Chondrocyte (in vitro differentiated cells): ENCODE measurements around the gene VRK3. TPM values are rescaled to one million over a fixed set of nuclear protein-coding genes. Genes with fewer than 3 reads are reported as not detected.
A peak's percentile ranks its signal among the peaks of the same experiment; 100 is the strongest.

Experiments
- DNase-seq: peaks from one replicate; pipeline ENCODE4 v3.0.0; 2021; ENCODE audit warnings: mixed read lengths, low spot score
- H3K27ac Mint-ChIP-seq: one replicate; pipeline ENCODE4 v1.8.0; 2021; ENCODE audit warnings: mild to moderate bottlenecking, moderate library complexity, mixed read lengths; ENCODE audit not compliant: unreplicated experiment
- H3K27me3 Mint-ChIP-seq: 2 replicates; pipeline ENCODE4 v1.8.0; 2021; ENCODE audit warnings: low read depth, mixed read lengths
- H3K36me3 Mint-ChIP-seq: 2 replicates; pipeline ENCODE4 v1.8.0; 2021; ENCODE audit warnings: low read depth, mixed read lengths
- H3K4me1 Mint-ChIP-seq: 2 replicates; pipeline ENCODE4 v1.8.0; 2021; ENCODE audit warnings: low read depth, mild to moderate bottlenecking, mixed read lengths
- H3K4me3 Mint-ChIP-seq: one replicate; pipeline ENCODE4 v1.8.0; 2021; ENCODE audit warnings: mild to moderate bottlenecking, moderate library complexity, mixed read lengths; ENCODE audit not compliant: unreplicated experiment
- H3K9me3 Mint-ChIP-seq: 2 replicates; pipeline ENCODE4 v1.8.0; 2021; ENCODE audit warnings: low read depth, mixed read lengths
- CTCF ChIP-seq: fragments of 200-600 bp; sonication (generic); IDR thresholded peaks from 2 replicates; pipeline ENCODE4 v1.5.0; 2021; ENCODE audit warnings: antibody characterized with exemption, mild to moderate bottlenecking, moderate library complexity
- total RNA-seq: library from RNA; stranded (reverse); gene quantifications from 3 replicates; pipeline ENCODE4 v1.2.1, GENCODE V29; 2021

Gene VRK3
- total RNA-seq, 1 donor from 2014 or later = 21.1 TPM

- H3K4me1 Mint-ChIP-seq = peaks cover 16% of the 10 kb centered on the region
- H3K27me3 Mint-ChIP-seq = no peaks in the 10 kb centered on the region
- H3K4me3 Mint-ChIP-seq = no peak overlapping the region
- H3K36me3 Mint-ChIP-seq = peaks cover 21% of the 10 kb centered on the region
- DNase-seq = no peak
- TF ChIP-seq CTCF = no peak
- no peak overlapping the region for H3K27ac Mint-ChIP-seq
- no peaks in the 10 kb centered on the region for H3K9me3 Mint-ChIP-seq
These were observed 5.1 kb upstream of the VRK3 start for GRCh38 chr19:50030225-50030624.

DNA sequence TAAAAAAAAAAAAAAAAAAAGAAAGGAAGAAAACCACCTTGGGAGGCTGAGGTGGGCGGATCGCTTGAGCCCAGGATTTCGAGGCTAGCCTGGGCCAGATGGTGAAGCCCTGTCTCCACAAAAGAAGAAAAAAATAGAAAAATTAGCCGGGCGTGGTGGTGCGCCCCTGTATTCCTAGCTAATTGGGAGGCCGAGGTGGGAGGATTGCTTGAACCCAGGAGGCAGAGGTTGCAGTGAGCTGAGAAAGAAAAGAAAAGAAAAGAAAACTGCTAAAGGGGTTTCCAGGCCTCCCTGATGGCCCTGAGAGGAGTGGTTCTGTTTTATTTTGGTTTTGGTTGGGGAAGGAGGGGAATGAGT, 1.4 kb upstream of the VRK3 start:
- peak overlapping the region; percentile 33 for H3K27ac Mint-ChIP-seq
- peaks cover 29% of the 10 kb centered on the region for H3K4me1 Mint-ChIP-seq
- H3K9me3 Mint-ChIP-seq = no peaks in the 10 kb centered on the region
- no peaks in the 10 kb centered on the region for H3K36me3 Mint-ChIP-seq
- DNase-seq = no peak
- H3K4me3 Mint-ChIP-seq = peak overlapping the region; percentile 96
- TF ChIP-seq CTCF = no peak
- H3K27me3 Mint-ChIP-seq = no peaks in the 10 kb centered on the region

GRCh38 chr19:50025794-50026549, 800 bp upstream of the VRK3 start, which contains the start of gene ZNF473:
Gene ZNF473, plus strand, starts transcription at chr19:50026005. Its CDS starts 5,078 bp downstream, at chr19:50031083.
- TF ChIP-seq CTCF = no peak
- Mint-ChIP-seq H3K36me3 (no peaks in the 10 kb centered on the region), H3K9me3 (no peaks in the 10 kb centered on the region), H3K27me3 (no peaks in the 10 kb centered on the region), H3K27ac (peak within 1 kb of the TSS; percentile 97), H3K4me3 (peak within 1 kb of the TSS; percentile 96), H3K4me1 (peaks cover 29% of the 10 kb centered on the region)
- peak; percentile 97 for DNase-seq

- DNase-seq = no peak
- H3K27me3 Mint-ChIP-seq = no peaks in the 10 kb centered on the region
- no peaks in the 10 kb centered on the region for H3K36me3 Mint-ChIP-seq
- no peak for TF ChIP-seq CTCF
- peaks cover 29% of the 10 kb centered on the region for H3K4me1 Mint-ChIP-seq
- H3K4me3 Mint-ChIP-seq = peak overlapping the region; percentile 96
- H3K9me3 Mint-ChIP-seq = no peaks in the 10 kb centered on the region
- peak overlapping the region; percentile 97 for H3K27ac Mint-ChIP-seq
These were observed 502 bp downstream of the VRK3 start for GRCh38 chr19:50024719-50025021.

GRCh38 chr19:50022823-50023222, 2.3 kb downstream of the VRK3 start:
- DNase-seq = no peak
- Mint-ChIP-seq H3K27me3 (no peaks in the 10 kb centered on the region), H3K36me3 (peaks cover 1% of the 10 kb centered on the region), H3K4me1 (peaks cover 29% of the 10 kb centered on the region), H3K27ac (no peak overlapping the region), H3K9me3 (no peaks in the 10 kb centered on the region), H3K4me3 (no peak overlapping the region)
- TF ChIP-seq CTCF = no peak
